ENCODE results near the gene RFC5. TPM values are rescaled to one million over a fixed set of nuclear protein-coding genes. Genes with fewer than 3 reads are reported as not detected.

RFC5 gene
- polyA plus RNA-seq, 3 donors = 6.6 to 8.0 (median 7.5) TPM

- no peak for TF ChIP-seq CTCF (IDR thresholded peaks at IDR 0.05)
- WGBS (ENCODE audit: insufficient coverage) = 1% methylated on average over 68 of the region's 86 CpGs
- Histone ChIP-seq H3K27ac (ENCODE audit: low read depth in 1 of 2, low read length in 2 of 2) (no peak within 1 kb of the TSS), H3K79me2 (ENCODE audit: insufficient read depth, low read length) (no peaks in the 10 kb centered on the region), H4K20me1 (ENCODE audit: insufficient read depth, low read length) (no peaks in the 10 kb centered on the region), H3K36me3 (replicated peaks in 1 of 2; ENCODE audit: control insufficient read depth in 1 of 2, insufficient read depth in 2 of 2, low read length in 2 of 2) (no peaks in the 10 kb centered on the region), H3K4me1 (ENCODE audit: control insufficient read depth in 1 of 2, insufficient read depth in 2 of 2, low read length in 2 of 2) (no peaks in the 10 kb centered on the region), H3K4me3 (replicated peaks in 1 of 3; ENCODE audit: low read depth in 2 of 3, low read length in 3 of 3) (no peak within 1 kb of the TSS), H3K9ac (ENCODE audit: insufficient read depth, low read length, poor library complexity, severe bottlenecking) (no peak within 1 kb of the TSS), H3K4me2 (replicated peaks; ENCODE audit: extremely low read depth, low read length, poor library complexity, severe bottlenecking) (no peak within 1 kb of the TSS), H2AFZ (ENCODE audit: insufficient read depth, low read depth, low read length, poor library complexity, severe bottlenecking) (no peak within 1 kb of the TSS), H3K9me3 (replicated peaks in 1 of 2; ENCODE audit: control insufficient read depth in 1 of 2, insufficient read depth in 1 of 2, low read length in 2 of 2) (peaks cover 5 to 9% of the 10 kb centered on the region in 2 donors), H3K27me3 (ENCODE audit: control insufficient read depth in 2 of 2, insufficient read depth in 2 of 2, low read length in 2 of 2) (peaks cover 27 to 49% of the 10 kb centered on the region in 2 donors)
- Mint-ChIP-seq H3K36me3 (peaks cover 0 to 2% of the 10 kb centered on the region in 2 donors), H3K27ac (no peak within 1 kb of the TSS), H3K9me3 (peaks cover 2 to 20% (median 17%) of the 10 kb centered on the region in 7 donors), H3K4me1 (peaks cover 3% of the 10 kb centered on the region), H3K27me3 (ENCODE audit: low read depth in 3 of 3) (peaks cover 48 to 68% (median 55%) of the 10 kb centered on the region in 3 donors), H3K4me3 (peak within 1 kb of the TSS; percentile 35 to 85)
- DNase-seq = no peak
- intact Hi-C loops (cut with micrococcal nuclease) = no loop called here
Measured at GRCh38 chr12:117968826-117969659, 47.5 kb upstream of the RFC5 start, which contains the start of gene KSR2. KSR2 (minus strand) TSS chr12:117968990; CDS start chr12:117968255, 735 bp downstream.

- peaks cover 47 to 74% (median 51%) of the 10 kb centered on the region in 3 donors for H3K27me3 Mint-ChIP-seq (ENCODE audit: low read depth in 3 of 3)
- no peak for DNase-seq
- H3K79me2 ChIP-seq (ENCODE audit: insufficient read depth, low read length) = no peaks in the 10 kb centered on the region
- H3K27ac Mint-ChIP-seq = no peak overlapping the region
- intact Hi-C loops (cut with micrococcal nuclease) = no loop called here
- H3K9ac ChIP-seq (ENCODE audit: insufficient read depth, low read length, poor library complexity, severe bottlenecking) = no peak overlapping the region
- H3K36me3 ChIP-seq (replicated peaks in 1 of 2; ENCODE audit: control insufficient read depth in 1 of 2, insufficient read depth in 2 of 2, low read length in 2 of 2) = no peaks in the 10 kb centered on the region
- H2AFZ ChIP-seq (ENCODE audit: insufficient read depth, low read depth, low read length, poor library complexity, severe bottlenecking) = no peak overlapping the region
- TF ChIP-seq CTCF (IDR thresholded peaks at IDR 0.05) = no peak
- H3K4me2 ChIP-seq (replicated peaks; ENCODE audit: extremely low read depth, low read length, poor library complexity, severe bottlenecking) = no peak overlapping the region
- H3K4me3 Mint-ChIP-seq = peak overlapping the region in 1 of 2 donors; percentile 39
- H3K9me3 ChIP-seq (replicated peaks in 1 of 2; ENCODE audit: control insufficient read depth in 1 of 2, insufficient read depth in 1 of 2, low read length in 2 of 2) = peaks cover 5 to 9% of the 10 kb centered on the region in 2 donors
- WGBS (ENCODE audit: insufficient coverage) = 100% methylated on average over 2 of the region's 4 CpGs
- H3K27me3 ChIP-seq (ENCODE audit: control insufficient read depth in 2 of 2, insufficient read depth in 2 of 2, low read length in 2 of 2) = peaks cover 27 to 44% of the 10 kb centered on the region in 2 donors
- no peaks in the 10 kb centered on the region for H4K20me1 ChIP-seq (ENCODE audit: insufficient read depth, low read length)
- no peak overlapping the region for H3K4me3 ChIP-seq (replicated peaks in 1 of 3; ENCODE audit: low read depth in 2 of 3, low read length in 3 of 3)
- H3K27ac ChIP-seq (ENCODE audit: low read depth in 1 of 2, low read length in 2 of 2) = no peak overlapping the region
- H3K4me1 ChIP-seq (ENCODE audit: control insufficient read depth in 1 of 2, insufficient read depth in 2 of 2, low read length in 2 of 2) = no peaks in the 10 kb centered on the region
- H3K36me3 Mint-ChIP-seq = peaks cover 0 to 2% of the 10 kb centered on the region in 2 donors
- H3K9me3 Mint-ChIP-seq = peaks cover 2 to 21% (median 18%) of the 10 kb centered on the region in 7 donors
- H3K4me1 Mint-ChIP-seq = peaks cover 3% of the 10 kb centered on the region
Measured at GRCh38 chr12:117970334-117970733, 46.2 kb upstream of the RFC5 start.

Data from CD14-positive monocyte (primary cell).